ENCODE data around the gene CARD11.

The CARD11 gene

DNA sequence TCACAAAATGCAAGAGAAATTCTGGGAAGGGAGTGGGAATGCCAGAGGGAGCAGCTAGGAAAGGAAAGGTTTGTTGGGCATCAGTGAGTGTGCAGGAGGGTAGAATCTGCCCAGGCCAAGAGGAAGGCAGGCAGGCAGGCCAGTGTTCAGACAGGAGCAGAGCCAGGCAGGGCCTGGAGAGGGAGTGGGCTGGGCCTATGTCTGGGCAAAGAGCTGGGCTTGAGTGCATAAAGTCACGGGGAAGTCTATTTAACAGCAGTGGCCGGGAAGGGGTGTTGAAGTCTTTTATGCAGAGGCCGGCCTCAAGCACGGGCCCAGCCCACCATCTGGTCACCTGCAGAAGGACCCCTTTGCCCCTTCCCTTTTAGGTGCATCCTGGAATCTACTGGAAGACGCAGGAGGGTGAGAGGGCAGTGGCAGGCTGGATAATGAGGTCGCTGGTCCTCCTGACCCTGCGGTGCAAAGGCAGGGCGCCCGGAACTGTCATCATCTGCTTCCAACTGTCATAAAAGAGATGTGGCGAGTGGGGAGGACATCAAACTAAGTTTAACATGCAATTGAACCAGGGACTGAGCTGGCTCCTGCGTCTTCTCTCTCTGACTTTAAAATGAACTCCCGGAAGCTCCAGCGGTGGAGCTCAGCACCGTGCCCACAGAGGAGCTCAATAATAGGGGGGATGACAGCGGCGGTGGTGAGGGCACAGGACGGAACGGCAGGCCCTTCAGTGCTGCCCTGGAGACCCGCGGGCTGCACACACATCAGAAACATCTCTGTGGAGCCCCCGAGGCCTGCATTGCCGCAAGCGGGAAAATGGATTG, 29.5 kb downstream of the CARD11 start:
- DNase-seq (ENCODE audit: low read depth) = no peak
- TF ChIP-seq CTCF (conservative IDR thresholded peaks at IDR 0.05; ENCODE audit: control insufficient read depth, insufficient read depth, low read depth, low read length) = no peak
- H3K4me3 ChIP-seq (ENCODE audit: control insufficient read depth, low read depth, low read length) = no peak overlapping the region

GRCh38 chr7:3011211-3011852, 32.3 kb downstream of the CARD11 start:
- H3K4me3 ChIP-seq (ENCODE audit: control insufficient read depth, low read depth, low read length) = no peak overlapping the region
- DNase-seq (ENCODE audit: low read depth) = no peak
- TF ChIP-seq CTCF (conservative IDR thresholded peaks at IDR 0.05; ENCODE audit: control insufficient read depth, insufficient read depth, low read depth, low read length) = no peak

- no peak for TF ChIP-seq CTCF (conservative IDR thresholded peaks at IDR 0.05; ENCODE audit: control insufficient read depth, insufficient read depth, low read depth, low read length)
- DNase-seq (ENCODE audit: low read depth) = no peak
- no peak overlapping the region for H3K4me3 ChIP-seq (ENCODE audit: control insufficient read depth, low read depth, low read length)
These were observed 33.5 kb downstream of the CARD11 start for GRCh38 chr7:3010161-3010560.

DNA sequence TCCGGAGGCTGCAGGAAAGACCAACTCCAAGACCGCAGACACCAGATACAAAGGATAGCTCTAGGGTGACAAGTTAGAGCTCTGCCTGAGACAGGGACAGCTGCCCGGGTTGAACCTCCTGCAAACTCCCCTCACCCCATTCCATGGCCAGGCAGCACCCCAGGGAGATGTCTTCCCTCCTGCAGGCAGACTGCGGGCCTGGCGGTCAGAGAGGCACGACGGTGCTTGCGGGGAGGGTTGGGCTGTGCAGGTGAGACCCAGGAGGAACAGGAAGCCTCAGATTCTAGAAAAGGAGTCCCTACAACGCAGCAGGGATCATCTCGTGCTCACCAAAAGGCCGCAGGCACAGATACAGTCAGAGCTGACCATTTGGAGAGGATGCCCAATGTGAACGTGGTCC, 34.6 kb downstream of the CARD11 start:
- H3K4me3 ChIP-seq (ENCODE audit: control insufficient read depth, low read depth, low read length) = no peak overlapping the region
- no peak for TF ChIP-seq CTCF (conservative IDR thresholded peaks at IDR 0.05; ENCODE audit: control insufficient read depth, insufficient read depth, low read depth, low read length)
- no peak for DNase-seq (ENCODE audit: low read depth)

GRCh38 chr7:3008386-3008785, 35.3 kb downstream of the CARD11 start:
- DNase-seq (ENCODE audit: low read depth) = no peak
- H3K4me3 ChIP-seq (ENCODE audit: control insufficient read depth, low read depth, low read length) = no peak overlapping the region
- no peak for TF ChIP-seq CTCF (conservative IDR thresholded peaks at IDR 0.05; ENCODE audit: control insufficient read depth, insufficient read depth, low read depth, low read length)

- TF ChIP-seq CTCF (conservative IDR thresholded peaks at IDR 0.05; ENCODE audit: control insufficient read depth, insufficient read depth, low read depth, low read length) = no peak
- no peak for DNase-seq (ENCODE audit: low read depth)
- H3K4me3 ChIP-seq (ENCODE audit: control insufficient read depth, low read depth, low read length) = no peak overlapping the region
These were observed 36.0 kb downstream of the CARD11 start for GRCh38 chr7:3007696-3008095.
